HS-27A (cell line): ENCODE measurements around the gene KCNIP2.
"Not testable (repeated sequence)": the region's sequence is repeated elsewhere in the genome, so short reads cannot be mapped to it uniquely, and the experiment has no call there.

Experiments
- DNase-seq: peaks from one replicate; pipeline ENCODE4 v3.0.0-alpha.2; 2012; ENCODE audit warnings: low read depth, missing footprints

Gene KCNIP2

GRCh38 chr10:101828766-101829551 is 14.6 kb downstream of the KCNIP2 start:
- no peak for DNase-seq

GRCh38 chr10:101827919-101828600 is 15.5 kb downstream of the KCNIP2 start:
- DNase-seq = no peak

GRCh38 chr10:101826852-101827434 is 16.7 kb downstream of the KCNIP2 start:
- DNase-seq = no peak

GRCh38 chr10:101824736-101825135 is 18.9 kb downstream of the KCNIP2 start:
- no peak for DNase-seq

GRCh38 chr10:101818872-101819633 is 24.5 kb downstream of the KCNIP2 start:
- no peak for DNase-seq

- peak; percentile 91 for DNase-seq
Observed at GRCh38 chr10:101818119-101818871, 25.3 kb downstream of the KCNIP2 start, which contains the start of gene OGA. OGA (minus strand) TSS chr10:101818444; CDS start chr10:101818022, 422 bp downstream.

GRCh38 chr10:101817337-101818118 is 26.1 kb downstream of the KCNIP2 start:
- DNase-seq = peak; percentile 67

GRCh38 chr10:101816913-101817336 is 26.7 kb downstream of the KCNIP2 start:
- DNase-seq = no peak

- no peak for DNase-seq
Observed at GRCh38 chr10:101816376-101816775, 27.2 kb downstream of the KCNIP2 start.

GRCh38 chr10:101814466-101815071 is 29.0 kb downstream of the KCNIP2 start:
- DNase-seq = no peak

- no peak for DNase-seq
Observed at GRCh38 chr10:101812606-101813005, 31.0 kb downstream of the KCNIP2 start.

GRCh38 chr10:101807158-101807557 is 36.4 kb downstream of the KCNIP2 start:
- DNase-seq = no peak

- DNase-seq = no peak
Observed at GRCh38 chr10:101803511-101803910, 40.1 kb downstream of the KCNIP2 start.

GRCh38 chr10:101797403-101798059 is 46.1 kb downstream of the KCNIP2 start:
- no peak for DNase-seq

- no peak for DNase-seq
Observed at GRCh38 chr10:101793526-101793925, 50.1 kb downstream of the KCNIP2 start.

GRCh38 chr10:101789686-101790085 is 53.9 kb downstream of the KCNIP2 start:
- DNase-seq = no peak

- DNase-seq = not testable (repeated sequence)
Observed at GRCh38 chr10:101789231-101789630, 54.4 kb downstream of the KCNIP2 start.

GRCh38 chr10:101785801-101786200 is 57.8 kb downstream of the KCNIP2 start:
- DNase-seq = no peak

GRCh38 chr10:101784558-101784957 is 59.0 kb downstream of the KCNIP2 start:
- no peak for DNase-seq

GRCh38 chr10:101783736-101784118 is 59.9 kb downstream of the KCNIP2 start:
- DNase-seq = no peak
